IMR-90 (cell line): ENCODE measurements around the gene TMCC3. TPM values are rescaled to one million over a fixed set of nuclear protein-coding genes. Genes with fewer than 3 reads are reported as not detected.
A peak's percentile ranks its signal among the peaks of the same experiment; 100 is the strongest.

Experiments used
- ATAC-seq: fragments of 200-7000 bp; cut with Tn5 transposase; 2 replicates; pipeline ENCODE4 v1.9.1; 2020; ENCODE audit warnings: low read depth, mild to moderate bottlenecking, moderate library complexity
- BruUV-seq: library from RNA; stranded (reverse); fragments of 400-500 nt; replicated peaks from 2 replicates; lab custom pipeline; 2021; lab: Mats Ljungman, UMichigan
- CTCF ChIA-PET: fragments of 300-600 bp; formaldehyde crosslinking; extraction: SDS; loops from one replicate; lab custom pipeline; 2021; ENCODE audit warnings: antibody characterized with exemption; lab: Yijun Ruan, JAX
- POLR2A ChIA-PET: fragments of 300-600 bp; sonication (Branson Sonifier 250); formaldehyde crosslinking; loops from one replicate; lab custom pipeline; 2022; ENCODE audit warnings: antibody characterized with exemption; ENCODE audit not compliant: unreplicated experiment; lab: Charles Lee
- DNase-seq: peaks from one replicate; pipeline ENCODE4 v3.0.0; 2013
- H2AFZ ChIP-seq: replicated peaks from 2 replicates; pipeline ENCODE3; 2013; ENCODE audit warnings: low read length, mild to moderate bottlenecking; ENCODE audit not compliant: poor library complexity
- H2AK5ac ChIP-seq: 2 replicates; pipeline ENCODE4 v1.6.1; 2013; ENCODE audit warnings: low read depth, low read length, inconsistent platforms
- H2AK9ac ChIP-seq: replicated peaks from 2 replicates; pipeline ENCODE3; 2013; ENCODE audit warnings: mild to moderate bottlenecking, low read depth, low read length, moderate library complexity; ENCODE audit not compliant: poor library complexity
- H2BK120ac ChIP-seq: 2 replicates; pipeline ENCODE4 v1.6.1; 2013; ENCODE audit warnings: low read depth, low read length, inconsistent platforms
- H2BK15ac ChIP-seq: 3 replicates; pipeline ENCODE4 v1.6.1; 2013; ENCODE audit warnings: low read depth, low read length, inconsistent platforms
- H2BK20ac ChIP-seq: 2 replicates; pipeline ENCODE4 v1.6.1; 2013; ENCODE audit warnings: low read depth, mild to moderate bottlenecking, inconsistent platforms, low read length, moderate library complexity
- H2BK5ac ChIP-seq: 2 replicates; pipeline ENCODE4 v1.6.1; 2013; ENCODE audit warnings: mild to moderate bottlenecking, low read depth, low read length, inconsistent platforms; ENCODE audit not compliant: poor library complexity, severe bottlenecking
- H3K14ac ChIP-seq: replicated peaks from 2 replicates; pipeline ENCODE4 v1.6.1; 2013; ENCODE audit warnings: low read depth, low read length, inconsistent platforms
- H3K18ac ChIP-seq: 2 replicates; pipeline ENCODE4 v1.6.1; 2013; ENCODE audit warnings: low read depth, low read length, control low read depth
- H3K23ac ChIP-seq: 2 replicates; pipeline ENCODE4 v1.6.1; 2013; ENCODE audit warnings: low read depth, low read length, inconsistent platforms
- H3K27ac ChIP-seq: 2 replicates; pipeline ENCODE4 v1.5.1; 2013; ENCODE audit warnings: mild to moderate bottlenecking, control low read depth, low read length; ENCODE audit not compliant: insufficient read depth
- H3K27me3 ChIP-seq: 2 replicates; pipeline ENCODE4 v1.6.1; 2013; ENCODE audit warnings: low read length; ENCODE audit not compliant: control insufficient read depth, insufficient read depth
- H3K36me3 ChIP-seq: 2 replicates; pipeline ENCODE4 v1.6.1; 2013; ENCODE audit warnings: low read length, mixed read lengths; ENCODE audit not compliant: control insufficient read depth, insufficient read depth
- H3K4ac ChIP-seq: 2 replicates; pipeline ENCODE4 v1.6.1; 2013; ENCODE audit warnings: low read depth, low read length, inconsistent platforms
- H3K4me1 ChIP-seq: 2 replicates; pipeline ENCODE4 v1.6.1; 2013; ENCODE audit warnings: low read length, mixed read lengths; ENCODE audit not compliant: control insufficient read depth, insufficient read depth
- H3K4me2 ChIP-seq: 2 replicates; pipeline ENCODE4 v1.6.1; 2013; ENCODE audit warnings: low read depth, mild to moderate bottlenecking, control low read depth, low read length, moderate library complexity
- H3K4me3 ChIP-seq: 2 replicates; pipeline ENCODE4 v1.5.1; 2013; ENCODE audit warnings: low read depth, mild to moderate bottlenecking, control low read depth, low read length, moderate library complexity; ENCODE audit not compliant: insufficient read depth
- H3K56ac ChIP-seq: 2 replicates; pipeline ENCODE4 v1.6.1; 2013; ENCODE audit warnings: low read length, inconsistent platforms; ENCODE audit not compliant: insufficient read depth; ENCODE audit errors: extremely low read depth
- H3K79me1 ChIP-seq, 2 experiments: 2 replicates each; pipeline ENCODE4 v1.6.1; 2013; ENCODE audit warnings: low read length in 2 of 2, inconsistent platforms in 1 of 2, low read depth in 1 of 2
- H3K9ac ChIP-seq: 2 replicates; pipeline ENCODE4 v1.6.1; 2013; ENCODE audit warnings: low read depth, low read length, control low read depth
- H3K9me1 ChIP-seq: 2 replicates; pipeline ENCODE4 v1.6.1; 2013; ENCODE audit warnings: low read length, inconsistent platforms; ENCODE audit not compliant: insufficient read depth
- H3K9me3 ChIP-seq: 2 replicates; pipeline ENCODE4 v1.6.1; 2013; ENCODE audit warnings: low read length; ENCODE audit not compliant: control insufficient read depth, insufficient read depth
- H4K20me1 ChIP-seq: 2 replicates; pipeline ENCODE4 v1.6.1; 2013; ENCODE audit warnings: low read length, inconsistent platforms; ENCODE audit not compliant: insufficient read depth
- H4K5ac ChIP-seq: 2 replicates; pipeline ENCODE4 v1.6.1; 2013; ENCODE audit warnings: mild to moderate bottlenecking, low read depth, low read length, control low read depth
- H4K8ac ChIP-seq, 2 experiments: 2 replicates each; pipeline ENCODE4 v1.6.1; 2013; ENCODE audit warnings: low read depth in 2 of 2, low read length in 2 of 2, control low read depth in 1 of 2, inconsistent platforms in 1 of 2
- H4K91ac ChIP-seq: 2 replicates; pipeline ENCODE4 v1.6.1; 2013; ENCODE audit warnings: low read depth, low read length, inconsistent platforms; ENCODE audit not compliant: insufficient read depth
- CHD1 ChIP-seq: IDR thresholded peaks from 2 replicates; pipeline ENCODE4 v1.6.1; 2012; ENCODE audit warnings: low read depth, low read length, improper control_type of control experiment
- CTCF ChIP-seq: conservative IDR thresholded peaks from 2 replicates; pipeline ENCODE4 v1.5.1; 2012; ENCODE audit warnings: mild to moderate bottlenecking, low read depth, low read length, improper control_type of control experiment
- FOS ChIP-seq: fragments of 150-350 bp; IDR thresholded peaks from 2 replicates; pipeline ENCODE4 v1.6.1; 2016; ENCODE audit warnings: low read depth, low read length
- MAFK ChIP-seq: IDR thresholded peaks from 2 replicates; pipeline ENCODE4 v1.6.1; 2012; ENCODE audit warnings: low read depth, low read length, improper control_type of control experiment
- MXI1 ChIP-seq: IDR thresholded peaks from 2 replicates; pipeline ENCODE4 v1.6.1; 2012; ENCODE audit warnings: low read depth, mild to moderate bottlenecking, low read length, moderate library complexity, borderline replicate concordance
- USF2 ChIP-seq: fragments of 150-350 bp; IDR thresholded peaks from 2 replicates; pipeline ENCODE4 v1.6.1; 2017; ENCODE audit warnings: mild to moderate bottlenecking, antibody characterized with exemption, low read length, low read depth
- WGBS, 2 experiments: methylation state at CpG; one replicate each; pipeline versions ENCODE4 v1.1.5 to v1.1.7; 2013; ENCODE audit warnings: missing lambda C conversion rate in 2 of 2; ENCODE audit not compliant: insufficient read length in 1 of 2; ENCODE audit errors: extremely low coverage in 2 of 2; 5-methylcytosine and 5-hydroxymethylcytosine counted together
- dilution Hi-C: fragments of 300-500 bp; cut with HindIII; formaldehyde crosslinking; loops from one replicate; pipeline ENCODE4 v1.14.3; 2018; ENCODE audit warnings: low sequenced_read_pairs; ENCODE audit not compliant: unreplicated experiment
- in situ Hi-C: fragments of 300-500 bp; cut with MboI; formaldehyde crosslinking; loops from 3 replicates; pipeline ENCODE4 v1.14.3; 2019; ENCODE audit warnings: low sequenced_read_pairs, inconsistent platforms, mixed read lengths
- intact Hi-C: fragments of 100-400 bp; cut with micrococcal nuclease; formaldehyde crosslinking; loops from 2 replicates; pipeline ENCODE4 v1.10.0; 2022
- polyA plus RNA-seq, 3 experiments: library from polyadenylated mRNA; depleted of rRNA; stranded (reverse); fragments of >200 nt; gene quantifications; 2 replicates each; pipeline ENCODE4 v1.2.3, GENCODE V29; 2012; ENCODE audit warnings: low replicate concordance in 1 of 3
- total RNA-seq: library from RNA; depleted of rRNA; stranded (reverse); fragments of >200 nt; gene quantifications from 2 replicates; pipeline ENCODE4 v1.2.3, GENCODE V29; 2012

Gene TMCC3
- total and polyA plus RNA-seq, 2 of the 4 experiments (the other 2 are of a cell fraction): 0.14 to 0.36 TPM

GRCh38 chr12:94658931-94659330 is 8.6 kb upstream of the TMCC3 start:
- no peak overlapping the region for H3K14ac ChIP-seq
- ATAC-seq (no peak), DNase-seq (no peak)
- no peak overlapping the region for H4K8ac ChIP-seq
- no peak overlapping the region for H3K27ac ChIP-seq
- H2BK15ac ChIP-seq: no peak overlapping the region
- in situ Hi-C loops: no loop called here
- H2AK9ac ChIP-seq: peak overlapping the region; percentile 49
- ChIA-PET POLR2A (no interaction called here), CTCF (no interaction called here)
- no peak overlapping the region for H2BK5ac ChIP-seq
- no peak overlapping the region for H3K56ac ChIP-seq
- H2BK20ac ChIP-seq: no peak overlapping the region
- H3K79me1 ChIP-seq: no peaks in the 10 kb centered on the region
- H3K9me3 ChIP-seq: no peaks in the 10 kb centered on the region
- H4K91ac ChIP-seq: no peak overlapping the region
- no peak overlapping the region for H3K4ac ChIP-seq
- H3K4me1 ChIP-seq: no peaks in the 10 kb centered on the region
- no peak overlapping the region for H3K4me3 ChIP-seq
- peaks cover 10% of the 10 kb centered on the region for H3K27me3 ChIP-seq
- H3K23ac ChIP-seq: no peak overlapping the region
- no TSS peak for BruUV-seq
- no peak overlapping the region for H2BK120ac ChIP-seq
- no peaks in the 10 kb centered on the region for H4K20me1 ChIP-seq
- TF ChIP-seq USF2: no peak
- TF ChIP-seq MAFK: no peak
- no peak for TF ChIP-seq CTCF
- no peak for TF ChIP-seq CHD1
- TF ChIP-seq MXI1: no peak
- TF ChIP-seq FOS: no peak
- H3K9me1 ChIP-seq: no peaks in the 10 kb centered on the region
- no peak overlapping the region for H2AK5ac ChIP-seq
- H3K36me3 ChIP-seq: no peaks in the 10 kb centered on the region
- H3K18ac ChIP-seq: no peak overlapping the region
- no peak overlapping the region for H4K5ac ChIP-seq
- no peak overlapping the region for H3K4me2 ChIP-seq
- H3K9ac ChIP-seq: no peak overlapping the region
- 0% methylated on average over 1 of the region's 1 CpG; no CpG with 5 or more reads in 1 of the 2 experiments for WGBS, 2 experiments
- dilution Hi-C loops: no loop called here
- intact Hi-C loops: no loop called here
- no peak overlapping the region for H2AFZ ChIP-seq
